ENCODE measurements around the gene SPACA6. TPM values are rescaled to one million over a fixed set of nuclear protein-coding genes. Genes with fewer than 3 reads are reported as not detected.
A peak's percentile ranks its signal among the peaks of the same experiment; 100 is the strongest.

Gene SPACA6
- total RNA-seq, 1 experiment from 2014 or later = 18.9 TPM

GRCh38 chr19:51690454-51691073 is 2.6 kb upstream of the SPACA6 start:
- Mint-ChIP-seq H3K4me3 (peak overlapping the region; percentile 87 to 93), H3K27ac (peak overlapping the region; percentile 10 to 86 (median 86); a peak in 5 of 7 replicates), H3K4me1 (peaks cover 36 to 37% of the 10 kb centered on the region in 2 experiments), H3K36me3 (ENCODE audit: insufficient read depth in 1 of 3, low read depth in 3 of 3) (peaks cover 6 to 27% (median 14%) of the 10 kb centered on the region in 3 experiments; a peak in 6 of 7 replicates), H3K9me3 (peaks cover 6% of the 10 kb centered on the region in 2 experiments; a peak in 3 of 5 replicates), H3K27me3 (ENCODE audit: low read depth) (no peaks in the 10 kb centered on the region)
- H4K91ac ChIP-seq (ENCODE audit: insufficient read length, low read depth, low read length) = no peak overlapping the region
- H4K8ac ChIP-seq (replicated peaks; ENCODE audit: insufficient read length, low read depth, low read length) = no peak overlapping the region
- H3K23ac ChIP-seq (ENCODE audit: insufficient read length, low read depth, low read length) = no peak overlapping the region
- H3K4me2 ChIP-seq (ENCODE audit: insufficient read depth, insufficient read length, low read length) = peak overlapping the region; percentile 85
- H4K20me1 ChIP-seq (ENCODE audit: control insufficient read depth, insufficient read depth, insufficient read length) = no peaks in the 10 kb centered on the region
- no peaks in the 10 kb centered on the region; the same call in 1 of the 2 replicates for H3K79me2 ChIP-seq (ENCODE audit: insufficient read depth, low read length)
- no peak overlapping the region for H4K5ac ChIP-seq (ENCODE audit: insufficient read length, low read depth, low read length)
- H2AK5ac ChIP-seq (ENCODE audit: insufficient read length, low read length) = no peak overlapping the region
- WGBS (ENCODE audit: extremely low coverage, insufficient read length, low lambda C conversion rate) = no CpG with 5 or more reads among the region's 21 CpGs
- H3K4ac ChIP-seq (ENCODE audit: low read depth, low read length) = no peak overlapping the region
- no peak for TF ChIP-seq CTCF (conservative IDR thresholded peaks at IDR 0.05)
- no peak overlapping the region for H2AFZ ChIP-seq (ENCODE audit: low read length)
- peak overlapping the region; percentile 95; the same call in 1 of the 2 replicates for H3K14ac ChIP-seq (ENCODE audit: insufficient read depth, low read length)
- H2BK20ac ChIP-seq (ENCODE audit: low read depth, low read length, poor library complexity, severe bottlenecking) = no peak overlapping the region
- no peak overlapping the region for H3K9ac ChIP-seq (ENCODE audit: extremely low read depth, insufficient read length, low read length)
- peak; percentile 83 for DNase-seq
- peak overlapping the region; percentile 93 for H3K18ac ChIP-seq (ENCODE audit: insufficient read length, low read depth, low read length)
- H3K23me2 ChIP-seq (ENCODE audit: insufficient read length, low read depth, low read length, poor library complexity, severe bottlenecking) = peaks cover 29% of the 10 kb centered on the region
- no peaks in the 10 kb centered on the region for H3K79me1 ChIP-seq (ENCODE audit: insufficient read depth, low read depth, low read length, poor library complexity, severe bottlenecking)
- H3K9me3 ChIP-seq (ENCODE audit: control insufficient read depth, low read depth, low read length) = no peaks in the 10 kb centered on the region
- H3T11ph ChIP-seq (ENCODE audit: low read length) = no peak overlapping the region
- no peaks in the 10 kb centered on the region for H3K27me3 ChIP-seq (ENCODE audit: insufficient read depth, low read length)
- H3K56ac ChIP-seq (ENCODE audit: insufficient read length, low read depth, low read length) = no peak overlapping the region
- no peaks in the 10 kb centered on the region for H3K4me1 ChIP-seq (ENCODE audit: insufficient read depth, low read length)
- H2BK15ac ChIP-seq (ENCODE audit: low read depth, low read length) = no peak overlapping the region
- H2BK5ac ChIP-seq (ENCODE audit: insufficient read length, low read length) = no peak overlapping the region
- peak overlapping the region; percentile 65 for H2BK12ac ChIP-seq (ENCODE audit: insufficient read length, low read depth, low read length)
- H2BK120ac ChIP-seq (ENCODE audit: low read depth, low read length, poor library complexity, severe bottlenecking) = no peak overlapping the region
- no peak overlapping the region for H3K27ac ChIP-seq (ENCODE audit: insufficient read length, low read depth, low read length)
